Measurements from ENCODE around the gene ACER2.

- TF ChIP-seq, protein P1, sequence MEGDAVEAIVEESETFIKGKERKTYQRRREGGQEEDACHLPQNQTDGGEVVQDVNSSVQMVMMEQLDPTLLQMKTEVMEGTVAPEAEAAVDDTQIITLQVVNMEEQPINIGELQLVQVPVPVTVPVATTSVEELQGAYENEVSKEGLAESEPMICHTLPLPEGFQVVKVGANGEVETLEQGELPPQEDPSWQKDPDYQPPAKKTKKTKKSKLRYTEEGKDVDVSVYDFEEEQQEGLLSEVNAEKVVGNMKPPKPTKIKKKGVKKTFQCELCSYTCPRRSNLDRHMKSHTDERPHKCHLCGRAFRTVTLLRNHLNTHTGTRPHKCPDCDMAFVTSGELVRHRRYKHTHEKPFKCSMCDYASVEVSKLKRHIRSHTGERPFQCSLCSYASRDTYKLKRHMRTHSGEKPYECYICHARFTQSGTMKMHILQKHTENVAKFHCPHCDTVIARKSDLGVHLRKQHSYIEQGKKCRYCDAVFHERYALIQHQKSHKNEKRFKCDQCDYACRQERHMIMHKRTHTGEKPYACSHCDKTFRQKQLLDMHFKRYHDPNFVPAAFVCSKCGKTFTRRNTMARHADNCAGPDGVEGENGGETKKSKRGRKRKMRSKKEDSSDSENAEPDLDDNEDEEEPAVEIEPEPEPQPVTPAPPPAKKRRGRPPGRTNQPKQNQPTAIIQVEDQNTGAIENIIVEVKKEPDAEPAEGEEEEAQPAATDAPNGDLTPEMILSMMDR (conservative IDR thresholded peaks at IDR 0.05 in 1 of 2, IDR thresholded peaks at IDR 0.05 in 1 of 2; ENCODE audit: low read depth in 1 of 2, low read length in 2 of 2): no peak
- TF ChIP-seq EZH2 (IDR thresholded peaks at IDR 0.05; ENCODE audit: low read length, missing control alignments): no peak
These were observed 505 bp upstream of the ACER2 start for GRCh38 chr9:19408316-19408692.

Measured in fibroblast of lung (primary cell).